Loucy (cell line): ENCODE measurements around the gene OR1J2.

Experiments
- CTCF ChIP-seq: fragments of 200-600 bp; sonication (generic); conservative IDR thresholded peaks from 2 replicates; pipeline ENCODE4 v1.5.1; 2014; ENCODE audit warnings: mild to moderate bottlenecking, antibody characterized with exemption, low read length
- EZH2phosphoT487 ChIP-seq: fragments of 200-600 bp; IDR thresholded peaks from 2 replicates; pipeline ENCODE4 v1.6.1; 2018; ENCODE audit warnings: antibody characterized with exemption, mild to moderate bottlenecking, moderate library complexity, borderline replicate concordance

DNA sequence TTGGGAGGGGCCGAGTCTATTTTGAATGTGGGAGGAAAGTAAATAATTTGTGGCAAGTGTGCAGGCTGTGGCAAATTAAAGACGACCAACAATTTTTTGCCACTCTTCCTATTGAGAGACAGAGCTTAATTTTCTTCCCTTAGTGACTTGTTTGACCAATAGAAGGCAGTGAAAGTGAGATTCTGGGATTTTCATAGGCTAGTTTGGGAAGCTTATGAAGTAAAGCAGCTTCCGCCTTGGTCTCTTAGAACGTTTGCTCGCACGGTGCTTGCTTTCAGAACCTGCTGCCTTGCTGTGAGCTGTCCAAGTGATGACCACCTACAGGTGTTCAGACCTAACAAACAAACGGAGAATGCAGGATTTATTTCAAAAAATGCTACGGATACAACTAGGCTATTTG is 35.6 kb downstream of the OR1J2 start:
- no peak for TF ChIP-seq CTCF
- TF ChIP-seq EZH2phosphoT487: no peak
